GM21529 (cell line): ENCODE measurements around the gene FOXF2.

Experiments
- ATAC-seq: cut with Tn5 transposase; IDR thresholded peaks from one replicate; pipeline ENCODE4 v1.9.1; 2021; ENCODE audit not compliant: unreplicated experiment

FOXF2 gene

GRCh38 chr6:1405221-1405620 lies 15.8 kb downstream of the FOXF2 start:
- no peak for ATAC-seq

GRCh38 chr6:1406306-1407072 lies 17.1 kb downstream of the FOXF2 start:
- no peak for ATAC-seq

GRCh38 chr6:1407499-1407990 lies 18.2 kb downstream of the FOXF2 start:
- ATAC-seq, result no peak

- no peak for ATAC-seq
These were observed 20.5 kb downstream of the FOXF2 start for GRCh38 chr6:1409774-1410465.

GRCh38 chr6:1412901-1413300 lies 23.5 kb downstream of the FOXF2 start:
- no peak for ATAC-seq

GRCh38 chr6:1415416-1416063 lies 26.2 kb downstream of the FOXF2 start:
- no peak for ATAC-seq

- no peak for ATAC-seq
These were observed 26.9 kb downstream of the FOXF2 start for GRCh38 chr6:1416191-1416760.

GRCh38 chr6:1416820-1417219 lies 27.4 kb downstream of the FOXF2 start:
- ATAC-seq, result no peak

GRCh38 chr6:1417718-1418117 lies 28.3 kb downstream of the FOXF2 start:
- ATAC-seq, result no peak

GRCh38 chr6:1418471-1419191 lies 29.3 kb downstream of the FOXF2 start:
- no peak for ATAC-seq

- ATAC-seq, result no peak
These were observed 31.0 kb downstream of the FOXF2 start for GRCh38 chr6:1420382-1420781.

- no peak for ATAC-seq
These were observed 32.9 kb downstream of the FOXF2 start for GRCh38 chr6:1422290-1422689.

GRCh38 chr6:1423578-1423977 lies 34.2 kb downstream of the FOXF2 start:
- ATAC-seq, result no peak

GRCh38 chr6:1424306-1424927 lies 35.0 kb downstream of the FOXF2 start:
- ATAC-seq, result no peak

GRCh38 chr6:1426416-1426815 lies 37.0 kb downstream of the FOXF2 start:
- no peak for ATAC-seq

- no peak for ATAC-seq
These were observed 46.4 kb downstream of the FOXF2 start for GRCh38 chr6:1435806-1436205.

- no peak for ATAC-seq
These were observed 47.2 kb downstream of the FOXF2 start for GRCh38 chr6:1436334-1437306.

GRCh38 chr6:1437553-1438406 lies 48.4 kb downstream of the FOXF2 start:
- no peak for ATAC-seq
